OCI-LY1 (cell line): ENCODE results near the gene BLM.

Experiments
- H2AFZ ChIP-seq: fragments of 200-600 bp; sonication (generic), shearing (Covaris generic); 2 replicates; pipeline ENCODE4 v1.6.0; 2014; ENCODE audit warnings: antibody characterized with exemption, mild to moderate bottlenecking, low read length
- H3F3A ChIP-seq: fragments of 200-600 bp; sonication (generic), shearing (Covaris generic); 2 replicates; pipeline ENCODE4 v1.6.0; 2014; ENCODE audit warnings: mild to moderate bottlenecking, antibody characterized with exemption, low read length, moderate library complexity; ENCODE audit not compliant: insufficient read depth
- H3K27ac ChIP-seq: fragments of 200-600 bp; sonication (generic); 2 replicates; pipeline ENCODE4 v1.5.1; 2014; ENCODE audit warnings: low read length, mixed run types, mild to moderate bottlenecking, low read depth; ENCODE audit not compliant: poor library complexity, severe bottlenecking
- H3K27me3 ChIP-seq: fragments of 200-600 bp; sonication (generic); 2 replicates; pipeline ENCODE4 v1.6.0; 2014; ENCODE audit warnings: antibody characterized with exemption, mild to moderate bottlenecking, low read length, moderate library complexity; ENCODE audit not compliant: insufficient read depth
- H3K36me3 ChIP-seq: fragments of 200-600 bp; sonication (generic); 2 replicates; pipeline ENCODE4 v1.6.1; 2014; ENCODE audit warnings: mild to moderate bottlenecking, antibody characterized with exemption, low read length, moderate library complexity, mixed read lengths; ENCODE audit not compliant: insufficient read depth
- H3K4me1 ChIP-seq: fragments of 200-600 bp; sonication (generic); 2 replicates; pipeline ENCODE4 v1.5.1; 2014; ENCODE audit warnings: mild to moderate bottlenecking, low read length, moderate library complexity; ENCODE audit not compliant: insufficient read depth, severe bottlenecking
- H3K4me2 ChIP-seq: fragments of 200-600 bp; sonication (generic), shearing (Covaris generic); 2 replicates; pipeline ENCODE4 v1.6.1; 2014; ENCODE audit warnings: low read length
- H3K4me3 ChIP-seq: fragments of 200-600 bp; sonication (generic); 2 replicates; pipeline ENCODE4 v1.5.1; 2014; ENCODE audit warnings: low read length, low read depth, mild to moderate bottlenecking, mixed read lengths; ENCODE audit not compliant: poor library complexity, severe bottlenecking
- H3K79me2 ChIP-seq: fragments of 200-600 bp; shearing (Covaris generic); 2 replicates; pipeline ENCODE4 v1.6.1; 2016; ENCODE audit warnings: mixed run types, low read length, mixed read lengths; ENCODE audit not compliant: insufficient read depth
- H3K9ac ChIP-seq: fragments of 200-600 bp; sonication (generic), shearing (Covaris generic); 2 replicates; pipeline ENCODE4 v1.6.1; 2014; ENCODE audit warnings: mild to moderate bottlenecking, low read length, mixed read lengths
- H3K9me2 ChIP-seq: fragments of 200-600 bp; sonication (generic), shearing (Covaris generic); 2 replicates; pipeline ENCODE4 v1.6.1; 2014; ENCODE audit warnings: low read depth, mild to moderate bottlenecking, low read length, mixed read lengths
- H3K9me3 ChIP-seq: fragments of 200-600 bp; shearing (Covaris generic); 2 replicates; pipeline ENCODE4 v1.6.1; 2014; ENCODE audit warnings: low read length, mixed read lengths
- H4K20me1 ChIP-seq: fragments of 200-600 bp; sonication (generic), shearing (Covaris generic); 2 replicates; pipeline ENCODE4 v1.6.0; 2016; ENCODE audit warnings: mild to moderate bottlenecking, low read length; ENCODE audit not compliant: insufficient read depth
- CTCF ChIP-seq: fragments of 200-600 bp; sonication (generic), shearing (Covaris generic); IDR thresholded peaks from 2 replicates; pipeline ENCODE4 v1.5.1; 2017; ENCODE audit warnings: mild to moderate bottlenecking, antibody characterized with exemption, low read length, moderate library complexity, mixed read lengths
- EZH2 ChIP-seq: fragments of 200-600 bp; sonication (generic), shearing (Covaris generic); IDR thresholded peaks from 2 replicates; pipeline ENCODE4 v1.8.0; 2017; ENCODE audit warnings: borderline replicate concordance, mixed run types, mild to moderate bottlenecking, antibody characterized with exemption, low read length, moderate library complexity, mixed read lengths

The BLM gene

GRCh38 chr15:90838139-90838538 is 121.0 kb downstream of the BLM start:
- Histone ChIP-seq H3K9me3 (no peaks in the 10 kb centered on the region), H3K4me2 (peak overlapping the region; percentile 19; the same call in 1 of the 2 replicates), H3K27ac (no peak overlapping the region), H4K20me1 (no peaks in the 10 kb centered on the region), H3F3A (no peaks in the 10 kb centered on the region), H3K4me1 (peaks cover 24% of the 10 kb centered on the region), H3K9me2 (no peaks in the 10 kb centered on the region), H2AFZ (no peak overlapping the region), H3K27me3 (peaks cover 4% of the 10 kb centered on the region; the same call in 1 of the 2 replicates), H3K4me3 (no peak overlapping the region), H3K79me2 (no peaks in the 10 kb centered on the region), H3K9ac (no peak overlapping the region; the same call in 1 of the 2 replicates), H3K36me3 (no peaks in the 10 kb centered on the region)
- TF ChIP-seq CTCF (no peak), EZH2 (no peak)

GRCh38 chr15:90838544-90838943 is 121.4 kb downstream of the BLM start:
- no peaks in the 10 kb centered on the region for H3K79me2 ChIP-seq
- H3K4me1 ChIP-seq: peaks cover 24% of the 10 kb centered on the region
- no peak overlapping the region for H2AFZ ChIP-seq

GRCh38 chr15:90839187-90840071 is 122.3 kb downstream of the BLM start:
- Histone ChIP-seq H3F3A (no peaks in the 10 kb centered on the region), H4K20me1 (no peaks in the 10 kb centered on the region), H3K36me3 (no peaks in the 10 kb centered on the region), H3K9me3 (no peaks in the 10 kb centered on the region), H3K27me3 (peaks cover 4% of the 10 kb centered on the region; the same call in 1 of the 2 replicates), H3K4me3 (peak overlapping the region; percentile 53), H3K79me2 (no peaks in the 10 kb centered on the region), H3K4me2 (peak overlapping the region; percentile 65), H3K4me1 (peaks cover 24% of the 10 kb centered on the region), H2AFZ (no peak overlapping the region), H3K27ac (peak overlapping the region; percentile 28), H3K9me2 (no peaks in the 10 kb centered on the region), H3K9ac (peak overlapping the region; percentile 45; the same call in 1 of the 2 replicates)
- no peak for TF ChIP-seq CTCF
- TF ChIP-seq EZH2: no peak

More at GRCh38 chr15:90838544-90838943, 121.4 kb downstream of the BLM start:
- no peak for TF ChIP-seq EZH2
- TF ChIP-seq CTCF: no peak
- H3K9me2 ChIP-seq: no peaks in the 10 kb centered on the region
- no peaks in the 10 kb centered on the region for H3K9me3 ChIP-seq
- H3K36me3 ChIP-seq: no peaks in the 10 kb centered on the region
- no peaks in the 10 kb centered on the region for H3F3A ChIP-seq
- H3K27me3 ChIP-seq: peaks cover 4% of the 10 kb centered on the region; the same call in 1 of the 2 replicates
- peak overlapping the region; percentile 19; the same call in 1 of the 2 replicates for H3K4me2 ChIP-seq
- H3K4me3 ChIP-seq: no peak overlapping the region
- H4K20me1 ChIP-seq: no peaks in the 10 kb centered on the region
- no peak overlapping the region for H3K27ac ChIP-seq
- no peak overlapping the region; the same call in 1 of the 2 replicates for H3K9ac ChIP-seq
